Natural killer cell treated with Interleukin-12 subunit alpha and Interleukin-12 subunit beta and Interleukin-15 and Interleukin-18, amount 100 ng/mL, for 72 hours (primary cell): Measurements from ENCODE around the gene MRAS. TPM values are rescaled to one million over a fixed set of nuclear protein-coding genes. Genes with fewer than 3 reads are reported as not detected.

Source experiments
- ATAC-seq, 2 donors: fragments of 150-1000 bp; cut with Tn5 transposase in 1 of 2; sonication (Bioruptor Pico), chemical (Tn5 transposase) in 1 of 2; 2 replicates each; pipeline ENCODE4 v1.10.0; 2021
- DNase-seq: peaks from one replicate; pipeline ENCODE4 v3.0.0; 2022; ENCODE audit warnings: low spot score
- H3K27ac Mint-ChIP-seq, 2 donors: 1 replicate in 1 of 2; 2 replicates in 1 of 2; pipeline ENCODE4 v1.8.0; 2022; ENCODE audit warnings: mixed read lengths in 2 of 2, mild to moderate bottlenecking in 1 of 2, moderate library complexity in 1 of 2
- H3K27me3 Mint-ChIP-seq, 2 donors: 1 replicate in 1 of 2; 2 replicates in 1 of 2; pipeline ENCODE4 v1.8.0; 2022; ENCODE audit warnings: mixed read lengths in 2 of 2
- H3K36me3 Mint-ChIP-seq: one replicate; pipeline ENCODE4 v1.8.0; 2022; ENCODE audit warnings: mixed read lengths
- H3K4me1 Mint-ChIP-seq, 2 donors: 1 replicate in 1 of 2; 2 replicates in 1 of 2; pipeline ENCODE4 v1.8.0; 2022; ENCODE audit warnings: low read depth in 2 of 2, mixed read lengths in 2 of 2, mild to moderate bottlenecking in 1 of 2
- H3K4me3 Mint-ChIP-seq: one replicate; pipeline ENCODE4 v1.8.0; 2022; ENCODE audit warnings: mixed read lengths
- H3K9me3 Mint-ChIP-seq: 2 replicates; pipeline ENCODE4 v1.8.0; 2022; ENCODE audit warnings: mixed read lengths
- total RNA-seq, 2 donors: library from RNA; stranded (reverse); gene quantifications; one replicate each; pipeline ENCODE4 v1.2.3, GENCODE V29; 2022

The MRAS gene
- total RNA-seq, 2 donors from 2014 or later = 2.8 to 12.3 TPM

DNA sequence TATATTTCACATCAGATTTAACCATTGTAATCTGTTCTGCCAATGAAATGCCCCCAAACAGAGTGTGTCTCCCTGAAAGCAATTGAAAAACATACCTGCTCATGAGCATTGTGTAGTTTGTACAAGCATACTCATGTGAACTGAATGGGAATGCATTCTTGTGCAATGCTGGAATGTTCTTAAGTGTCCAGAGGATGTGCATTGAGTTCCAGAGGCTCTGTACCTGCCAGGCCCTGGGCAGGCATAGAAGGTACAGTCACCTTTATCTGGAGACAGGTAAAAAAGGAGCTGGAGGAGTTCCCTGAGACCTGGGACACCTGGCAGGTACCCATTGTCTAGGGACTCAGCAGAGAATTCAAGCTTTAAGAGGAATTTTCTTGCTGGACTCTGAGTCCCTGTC lies 2.8 kb downstream of the MRAS start:
- DNase-seq = no peak
- ATAC-seq = no peak
- no peak overlapping the region for H3K27ac Mint-ChIP-seq
- no peak overlapping the region for H3K4me3 Mint-ChIP-seq
- H3K9me3 Mint-ChIP-seq = peaks cover 2% of the 10 kb centered on the region
- peaks cover 13 to 30% of the 10 kb centered on the region in 2 donors for H3K27me3 Mint-ChIP-seq
- H3K4me1 Mint-ChIP-seq = peaks cover 8 to 10% of the 10 kb centered on the region in 2 donors
- no peaks in the 10 kb centered on the region for H3K36me3 Mint-ChIP-seq

DNA sequence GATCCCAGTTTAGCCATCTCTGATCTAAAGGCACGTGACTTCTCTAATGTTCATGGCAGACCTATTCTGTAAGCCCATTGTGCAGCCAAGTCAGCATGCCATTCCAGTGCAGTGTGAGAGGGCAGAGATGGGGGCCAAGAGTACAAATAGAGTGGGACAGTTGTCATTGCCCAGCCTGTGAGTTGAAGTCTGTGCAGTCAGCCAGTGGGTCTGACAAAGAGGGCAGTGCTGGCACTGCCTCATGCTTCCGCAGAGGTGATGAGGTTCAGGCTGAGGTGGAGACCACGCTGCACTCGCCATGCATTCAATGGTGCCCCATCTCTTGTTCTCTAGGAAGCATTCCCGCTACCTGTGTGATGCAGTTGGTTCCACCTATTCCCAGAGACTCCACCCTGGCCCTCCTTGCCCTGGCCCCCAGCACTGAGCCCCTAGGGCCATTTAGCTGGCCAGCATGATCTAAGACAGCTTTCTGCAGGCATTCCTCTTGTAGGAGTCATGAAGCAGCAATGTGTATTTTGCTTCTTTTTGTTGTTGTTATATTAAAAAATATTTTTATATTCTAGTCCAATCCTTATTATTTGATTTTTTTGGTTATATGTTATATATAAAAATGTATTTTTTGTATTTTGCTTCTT lies 3.7 kb downstream of the MRAS start:
- Mint-ChIP-seq H3K36me3 (no peaks in the 10 kb centered on the region), H3K27me3 (peaks cover 8 to 23% of the 10 kb centered on the region in 2 donors), H3K4me1 (peaks cover 8 to 9% of the 10 kb centered on the region in 2 donors), H3K4me3 (no peak overlapping the region), H3K9me3 (peaks cover 2% of the 10 kb centered on the region), H3K27ac (no peak overlapping the region)
- DNase-seq (no peak), ATAC-seq (no peak)

DNA sequence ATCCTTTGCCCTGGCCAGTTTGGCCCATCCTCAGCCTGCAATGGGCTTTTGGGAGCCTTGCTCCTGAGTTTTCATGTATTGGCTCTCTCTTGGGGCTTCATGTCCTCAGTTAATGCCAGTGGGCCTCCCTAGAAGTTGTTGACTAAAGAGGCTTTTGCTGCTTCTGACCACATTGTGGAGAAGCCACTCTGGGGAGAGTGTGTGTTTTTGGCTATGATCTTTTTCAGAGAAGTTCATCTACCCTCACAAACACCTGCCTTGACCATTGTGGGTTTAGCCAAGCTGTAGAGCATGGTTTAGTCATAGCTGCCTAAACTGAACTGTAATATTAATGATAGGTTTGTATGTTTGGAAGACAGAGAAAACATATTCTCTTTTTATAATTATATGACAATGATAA lies 6.0 kb downstream of the MRAS start:
- DNase-seq (no peak), ATAC-seq (no peak)
- Mint-ChIP-seq H3K4me3 (no peak overlapping the region), H3K27me3 (peaks cover 0 to 11% of the 10 kb centered on the region in 2 donors), H3K36me3 (no peaks in the 10 kb centered on the region), H3K9me3 (no peaks in the 10 kb centered on the region), H3K27ac (no peak overlapping the region), H3K4me1 (no peaks in the 10 kb centered on the region)

DNA sequence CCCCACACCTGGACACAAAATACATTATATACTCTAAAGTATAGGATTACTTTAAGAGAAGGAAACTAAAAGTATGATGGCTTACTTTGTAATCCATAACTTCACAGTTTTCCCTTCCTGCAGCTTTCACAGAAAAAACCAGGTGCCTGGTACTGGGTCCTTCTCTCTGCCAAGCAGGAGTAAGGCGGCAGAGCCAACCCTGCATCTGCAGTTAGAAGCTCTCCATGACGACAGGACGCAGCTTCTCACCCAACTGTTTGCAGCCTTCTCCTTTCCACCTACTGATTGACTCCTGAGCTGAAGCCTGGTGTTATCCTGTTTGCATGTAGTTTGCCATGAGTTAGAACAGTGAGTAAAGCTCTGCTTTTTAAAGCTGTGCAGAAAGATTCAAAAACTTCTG lies 6.7 kb downstream of the MRAS start:
- H3K4me1 Mint-ChIP-seq = no peaks in the 10 kb centered on the region
- no peak for DNase-seq
- H3K9me3 Mint-ChIP-seq = no peaks in the 10 kb centered on the region
- H3K27ac Mint-ChIP-seq = no peak overlapping the region
- no peak for ATAC-seq
- peaks cover 0 to 11% of the 10 kb centered on the region in 2 donors for H3K27me3 Mint-ChIP-seq
- no peaks in the 10 kb centered on the region for H3K36me3 Mint-ChIP-seq
- H3K4me3 Mint-ChIP-seq = no peak overlapping the region

DNA sequence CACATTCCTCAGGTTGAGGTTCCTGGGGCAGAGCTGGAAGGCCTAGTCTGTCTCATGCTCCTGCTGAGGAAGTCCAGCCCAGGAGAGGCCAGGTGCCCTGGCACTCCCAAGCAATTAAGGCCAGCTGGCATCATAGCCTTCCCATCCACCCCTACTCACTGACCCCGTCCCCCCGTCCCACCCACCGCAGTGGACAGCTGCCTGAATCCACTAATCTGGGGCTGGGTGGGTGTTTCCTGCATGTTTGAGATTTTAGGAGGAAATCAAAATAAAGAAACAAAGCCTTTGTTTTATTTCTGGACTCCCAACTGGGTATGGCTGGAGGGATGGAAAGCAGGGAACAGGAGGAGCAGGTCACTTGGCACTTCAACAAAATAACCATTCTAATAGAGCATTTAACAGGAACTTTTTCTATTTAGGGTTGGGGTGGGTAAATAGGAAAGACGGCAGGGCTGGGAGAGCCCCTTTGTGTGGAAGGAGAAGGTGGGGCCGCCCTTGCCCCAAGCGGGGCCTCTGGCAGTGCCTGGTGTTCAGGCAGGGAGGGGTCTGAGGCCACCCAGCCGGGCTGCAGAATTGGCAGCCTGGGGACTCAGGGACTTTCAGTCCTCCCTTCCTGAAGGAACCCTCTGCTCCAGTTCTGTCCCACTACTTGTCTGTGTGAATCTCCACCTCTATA lies 8.5 kb downstream of the MRAS start:
- Mint-ChIP-seq H3K36me3 (no peaks in the 10 kb centered on the region), H3K4me1 (no peaks in the 10 kb centered on the region), H3K9me3 (no peaks in the 10 kb centered on the region), H3K4me3 (no peak overlapping the region), H3K27ac (no peak overlapping the region), H3K27me3 (peaks cover 0 to 11% of the 10 kb centered on the region in 2 donors)
- DNase-seq = no peak
- no peak for ATAC-seq

DNA sequence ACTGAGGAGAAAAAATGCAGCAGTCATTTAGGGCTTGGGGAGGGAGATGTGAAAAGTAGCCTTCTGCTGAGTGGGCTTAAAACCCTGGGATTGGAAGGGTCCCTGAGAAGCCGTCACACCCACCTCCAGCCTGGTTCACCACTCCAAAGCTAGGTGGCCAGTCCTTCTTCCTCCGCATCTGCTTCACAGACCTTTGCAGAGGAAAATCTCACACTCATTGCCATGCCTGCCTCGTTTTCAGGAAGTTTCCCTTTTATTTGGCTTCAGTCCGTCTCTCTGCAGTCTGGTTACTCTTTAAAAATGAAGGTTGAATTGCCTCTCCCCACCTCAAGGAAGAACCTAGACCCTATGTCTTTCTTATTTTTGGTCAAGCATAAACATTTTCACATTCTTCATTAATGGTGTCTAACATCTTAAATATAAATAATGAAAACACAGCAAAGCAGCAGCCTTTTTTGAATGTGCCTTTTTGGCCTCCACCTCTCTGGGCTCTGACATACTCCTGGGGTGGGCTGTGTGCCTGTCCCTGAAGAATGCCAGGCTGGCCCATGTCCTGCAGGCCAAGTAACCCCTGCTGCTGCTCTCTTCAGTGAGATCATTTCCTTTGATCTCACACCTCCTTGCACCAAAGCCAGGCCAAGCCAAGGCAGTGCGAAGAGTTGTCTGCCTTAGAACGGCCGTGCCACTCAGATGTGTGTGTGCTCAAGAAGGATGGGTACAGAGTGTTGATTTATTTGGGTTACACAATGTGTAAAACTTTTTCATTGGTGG lies 11.0 kb downstream of the MRAS start:
- no peak for ATAC-seq
- H3K27ac Mint-ChIP-seq = no peak overlapping the region
- H3K4me3 Mint-ChIP-seq = no peak overlapping the region
- DNase-seq = no peak
- H3K27me3 Mint-ChIP-seq = no peaks in the 10 kb centered on the region
- no peaks in the 10 kb centered on the region for H3K4me1 Mint-ChIP-seq
- H3K9me3 Mint-ChIP-seq = no peaks in the 10 kb centered on the region
- H3K36me3 Mint-ChIP-seq = no peaks in the 10 kb centered on the region

DNA sequence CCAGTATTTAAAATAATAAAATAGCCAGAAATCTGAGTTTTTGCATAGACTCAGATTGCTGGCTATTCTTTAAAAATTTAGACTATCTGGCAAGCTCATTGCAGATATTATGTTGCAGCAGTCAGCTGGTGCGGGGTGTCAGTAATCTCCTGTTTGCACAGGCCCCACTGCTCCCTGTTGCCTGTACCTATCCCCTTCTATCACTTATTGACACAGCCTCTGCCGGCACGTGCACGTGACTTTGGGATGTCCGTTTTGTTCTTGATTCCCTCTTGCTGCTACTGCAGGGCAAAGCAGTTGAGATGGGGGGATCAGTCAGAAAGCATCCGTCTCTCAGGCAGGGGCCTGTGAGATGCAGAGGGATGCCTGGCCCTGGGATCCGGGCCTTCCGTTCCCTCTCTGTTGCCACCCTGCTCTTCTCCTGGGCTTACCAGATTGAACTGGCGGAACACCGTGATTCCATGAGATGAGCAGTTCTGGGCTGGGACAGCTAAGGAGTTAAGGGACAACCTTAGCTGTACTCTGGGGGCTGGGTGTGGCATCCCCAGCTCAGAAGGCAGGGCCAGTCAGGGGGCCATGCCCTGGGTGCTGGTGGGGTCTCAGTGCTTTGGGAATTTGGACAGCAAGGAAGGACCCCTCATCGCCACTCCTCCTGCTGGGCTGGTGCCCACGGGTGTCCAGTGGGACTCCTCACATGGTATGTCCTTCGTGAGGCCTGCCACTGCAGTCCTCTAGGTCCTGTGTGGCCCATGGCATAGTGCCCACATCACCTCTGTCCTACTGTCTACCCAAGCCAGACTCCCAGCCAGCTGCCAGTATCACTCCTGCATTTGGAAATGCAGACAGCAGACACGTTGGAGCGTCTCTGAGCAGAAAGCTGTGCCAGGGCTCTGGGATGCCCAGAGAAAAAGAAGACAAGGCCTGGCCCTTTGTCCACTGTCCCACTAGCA lies 11.8 kb downstream of the MRAS start:
- H3K36me3 Mint-ChIP-seq = no peaks in the 10 kb centered on the region
- DNase-seq (no peak), ATAC-seq (no peak)
- no peak overlapping the region for H3K27ac Mint-ChIP-seq
- H3K27me3 Mint-ChIP-seq = peaks cover 0 to 5% of the 10 kb centered on the region in 2 donors
- H3K4me3 Mint-ChIP-seq = no peak overlapping the region
- H3K4me1 Mint-ChIP-seq = no peaks in the 10 kb centered on the region
- no peaks in the 10 kb centered on the region for H3K9me3 Mint-ChIP-seq

DNA sequence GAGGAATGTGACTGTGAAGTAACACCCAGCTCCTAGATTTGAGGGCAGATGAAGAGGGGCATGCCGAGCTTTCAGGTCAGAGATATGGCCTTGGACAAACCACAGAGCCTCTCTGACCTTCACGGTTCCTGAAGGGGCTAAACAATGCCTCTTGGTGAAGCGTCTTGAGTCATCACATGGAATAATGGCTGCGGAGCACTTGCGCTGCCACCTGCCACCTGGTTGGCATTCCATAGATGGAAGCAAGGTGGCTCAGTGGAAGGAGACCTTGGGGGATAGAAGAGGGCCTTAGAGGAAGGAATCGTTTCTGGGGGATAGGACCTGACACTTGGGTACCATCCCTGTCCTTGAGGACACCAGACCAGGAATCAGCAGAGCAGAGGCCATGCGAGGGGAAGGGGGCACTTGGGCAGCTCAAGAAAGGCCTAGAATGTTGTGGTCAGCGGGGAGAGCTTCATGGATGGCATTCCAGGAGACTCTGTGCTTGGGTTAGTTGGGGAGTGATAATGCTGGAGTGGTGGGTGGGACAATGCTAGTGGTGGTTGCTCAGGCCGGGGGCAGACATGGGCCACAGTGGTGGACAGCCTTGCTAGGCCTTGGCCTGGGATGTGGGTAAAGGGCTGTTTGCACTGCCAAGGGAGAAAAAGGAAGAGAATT lies 12.6 kb downstream of the MRAS start:
- no peak overlapping the region for H3K27ac Mint-ChIP-seq
- no peak overlapping the region for H3K4me3 Mint-ChIP-seq
- DNase-seq (peak; percentile 39), ATAC-seq (no peak)
- peaks cover 5 to 9% of the 10 kb centered on the region in 2 donors for H3K27me3 Mint-ChIP-seq
- H3K9me3 Mint-ChIP-seq = no peaks in the 10 kb centered on the region
- H3K36me3 Mint-ChIP-seq = no peaks in the 10 kb centered on the region
- H3K4me1 Mint-ChIP-seq = no peaks in the 10 kb centered on the region

DNA sequence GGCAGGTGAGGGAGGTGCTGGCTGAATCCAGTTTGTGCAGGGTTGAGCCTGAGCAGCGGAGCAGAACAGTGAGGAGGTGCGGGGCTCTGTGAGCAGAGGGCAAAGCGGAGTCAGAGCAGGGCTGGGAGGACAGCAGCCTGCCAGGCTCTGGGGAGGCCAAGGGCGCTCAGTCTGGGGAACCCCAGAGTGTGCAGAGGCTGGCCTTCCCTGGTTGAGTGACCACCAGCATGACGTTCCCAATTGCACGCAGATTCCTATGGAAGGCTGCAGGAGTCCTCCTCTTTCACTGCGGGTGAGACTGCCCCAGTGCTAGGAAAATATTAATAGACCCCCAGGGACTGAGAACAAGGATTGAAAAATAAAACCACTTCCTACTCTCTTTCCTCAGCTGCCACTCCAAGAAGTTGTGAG lies 13.2 kb downstream of the MRAS start:
- Mint-ChIP-seq H3K9me3 (no peaks in the 10 kb centered on the region), H3K27ac (no peak overlapping the region), H3K4me1 (no peaks in the 10 kb centered on the region), H3K27me3 (peaks cover 5 to 9% of the 10 kb centered on the region in 2 donors), H3K36me3 (no peaks in the 10 kb centered on the region), H3K4me3 (no peak overlapping the region)
- ATAC-seq = no peak
- DNase-seq = no peak

DNA sequence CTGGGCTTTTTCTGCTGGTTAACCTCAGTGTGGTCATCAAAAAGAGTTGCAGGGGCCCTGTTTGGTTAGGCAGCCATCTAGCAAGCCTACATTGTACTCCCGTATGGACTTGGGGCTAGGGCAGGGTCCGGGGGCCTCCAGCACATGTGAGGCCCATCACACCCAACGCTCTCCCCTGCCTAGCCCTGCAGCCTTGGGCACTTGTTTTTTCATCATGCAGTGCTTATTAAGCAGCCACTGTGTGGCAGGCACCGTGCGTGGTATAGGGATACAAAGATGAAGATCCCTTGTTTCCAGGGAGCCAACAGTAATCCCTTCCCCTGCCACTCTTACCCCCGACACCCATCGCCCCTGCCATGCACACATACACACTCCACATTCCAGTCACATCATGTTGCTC lies 14.2 kb downstream of the MRAS start:
- Mint-ChIP-seq H3K4me3 (no peak overlapping the region), H3K27me3 (peaks cover 7 to 12% of the 10 kb centered on the region in 2 donors), H3K27ac (no peak overlapping the region), H3K9me3 (no peaks in the 10 kb centered on the region), H3K36me3 (no peaks in the 10 kb centered on the region), H3K4me1 (peaks cover 0 to 3% of the 10 kb centered on the region in 2 donors)
- peak in 1 of 2 donors; percentile 47 for ATAC-seq
- no peak for DNase-seq

DNA sequence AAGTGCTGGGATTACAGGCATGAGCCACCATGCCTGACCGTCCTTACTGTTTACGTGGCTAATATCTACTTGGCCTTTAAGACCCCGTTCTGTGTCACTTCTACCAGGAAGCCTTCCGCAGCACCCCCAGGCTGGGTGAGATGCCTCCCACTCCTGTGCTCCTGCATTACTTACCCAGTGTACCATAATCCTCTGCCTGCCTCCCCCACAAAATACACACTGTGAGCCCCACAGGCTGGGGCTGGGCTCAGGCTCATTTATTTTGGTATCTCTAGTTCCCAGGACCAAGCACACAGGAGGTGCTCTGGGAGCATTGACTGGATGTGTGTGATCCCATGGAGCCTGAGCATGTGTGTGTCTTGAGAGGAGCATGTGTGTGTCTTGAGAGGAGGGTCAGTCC lies 14.9 kb downstream of the MRAS start:
- Mint-ChIP-seq H3K27me3 (peaks cover 9 to 18% of the 10 kb centered on the region in 2 donors), H3K27ac (peak overlapping the region in 1 of 2 donors; percentile 4), H3K4me3 (no peak overlapping the region), H3K36me3 (no peaks in the 10 kb centered on the region), H3K9me3 (no peaks in the 10 kb centered on the region), H3K4me1 (peaks cover 0 to 7% of the 10 kb centered on the region in 2 donors)
- ATAC-seq = no peak
- no peak for DNase-seq

DNA sequence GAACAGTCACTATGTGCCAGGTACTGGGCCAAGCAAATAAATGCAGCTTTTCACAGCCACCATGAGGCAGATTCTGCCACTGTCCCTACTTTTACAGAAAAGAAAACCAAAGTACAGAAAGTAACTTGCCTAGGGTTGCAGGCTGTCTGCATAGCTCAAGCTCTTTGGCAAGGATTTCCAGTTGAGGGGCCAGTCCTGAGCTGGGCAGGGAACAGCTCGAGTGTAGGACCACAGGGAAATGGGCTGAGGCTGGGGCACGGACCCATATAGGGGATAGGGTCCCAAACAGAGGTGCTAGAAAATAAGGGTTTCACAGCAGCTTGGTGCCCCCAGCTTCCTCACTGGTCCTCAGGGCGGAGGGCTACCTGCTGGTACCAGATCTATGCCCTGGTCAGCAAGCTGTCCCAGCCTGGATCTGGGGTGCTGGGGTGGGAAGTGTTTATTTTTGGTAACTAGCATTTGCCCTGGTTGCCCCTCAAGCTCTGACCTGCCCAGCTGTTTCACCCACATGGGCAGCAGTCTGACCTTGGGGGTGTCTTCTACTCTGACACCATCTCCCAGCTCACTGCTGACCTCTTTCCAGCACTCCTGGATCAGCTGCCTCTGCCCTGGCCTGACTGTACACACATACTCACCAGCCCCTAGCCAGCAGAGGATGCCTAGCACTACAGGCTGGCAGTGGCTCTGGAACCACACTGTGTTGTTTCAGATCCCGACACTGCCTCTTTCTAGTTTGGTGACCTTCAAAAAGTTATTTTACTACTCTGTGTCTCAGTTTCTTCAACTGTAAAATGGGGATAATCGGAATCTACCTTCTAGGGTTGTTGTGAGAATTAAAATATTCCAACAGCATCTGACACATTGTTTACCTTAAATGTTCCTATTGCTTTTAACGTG lies 16.2 kb downstream of the MRAS start:
- Mint-ChIP-seq H3K27me3 (peaks cover 9 to 18% of the 10 kb centered on the region in 2 donors), H3K9me3 (no peaks in the 10 kb centered on the region), H3K4me3 (no peak overlapping the region), H3K27ac (no peak overlapping the region), H3K36me3 (no peaks in the 10 kb centered on the region), H3K4me1 (peaks cover 0 to 13% of the 10 kb centered on the region in 2 donors)
- ATAC-seq (no peak), DNase-seq (no peak)
